Kidney (tissue), 14 donors: Measurements from ENCODE around the gene LRRC63. TPM values are rescaled to one million over a fixed set of nuclear protein-coding genes. Genes with fewer than 3 reads are reported as not detected.

ENCODE experiments used
- DNase-seq, 5 donors: peaks; one replicate each; pipeline ENCODE4 v3.0.0-alpha.2; 2013 to 2020
- FAIRE-seq: peaks from 2 replicates; lab custom pipeline; 2012; peaks lifted over from hg19 to GRCh38; lab: Jason Lieb, UNC
- H3K27ac ChIP-seq, 2 donors: one replicate each; pipeline ENCODE4 v1.7.0; 2013; ENCODE audit warnings: low read depth in 2 of 2, low read length in 2 of 2, inconsistent platforms in 1 of 2
- H3K27me3 ChIP-seq: one replicate; pipeline ENCODE4 v1.7.1; 2013; ENCODE audit warnings: low read length, inconsistent platforms; ENCODE audit not compliant: control insufficient read depth, insufficient read depth
- H3K36me3 ChIP-seq, 3 donors: one replicate each; pipeline versions ENCODE4 v1.7.0 to v1.7.1; 2013; ENCODE audit warnings: low read length in 3 of 3, control low read depth in 1 of 3, inconsistent platforms in 1 of 3; ENCODE audit not compliant: insufficient read depth in 3 of 3, control insufficient read depth in 2 of 3
- H3K4me1 ChIP-seq, 3 donors: one replicate each; pipeline versions ENCODE4 v1.7.0 to v1.7.1; 2013; ENCODE audit warnings: low read length in 3 of 3, inconsistent platforms in 1 of 3, low read depth in 1 of 3; ENCODE audit not compliant: control insufficient read depth in 2 of 3, insufficient read depth in 2 of 3
- H3K4me3 ChIP-seq, 3 donors: one replicate each; pipeline versions ENCODE4 v1.7.0 to v1.8.1; 2013; ENCODE audit warnings: low read length in 3 of 3, control low read depth in 1 of 3, inconsistent platforms in 1 of 3
- H3K9ac ChIP-seq, 3 donors: one replicate each; pipeline versions ENCODE4 v1.7.0 to v1.7.1; 2013; ENCODE audit warnings: low read length in 3 of 3, control low read depth in 1 of 3, inconsistent platforms in 1 of 3
- H3K9me3 ChIP-seq, 3 donors: one replicate each; pipeline versions ENCODE4 v1.7.0 to v1.7.1; 2013; ENCODE audit warnings: low read length in 3 of 3, control low read depth in 1 of 3, inconsistent platforms in 1 of 3; ENCODE audit not compliant: control insufficient read depth in 2 of 3, insufficient read depth in 1 of 3
- intact Hi-C: fragments of 100-400 bp; cut with DNase I; formaldehyde crosslinking; loops from one replicate; pipeline ENCODE4 v1.11.1; 2022
- polyA plus RNA-seq: library from polyadenylated mRNA; stranded (reverse); fragments of 350-450 nt; fragmentation: Illumina TruSeq; extraction: RNeasy Lipid Tissue Mini Kit (QIAGEN cat#74804); gene quantifications from one replicate; pipeline ENCODE4 v1.2.3, GENCODE V29; 2014; ENCODE audit warnings: low read depth, low replicate concordance; ENCODE audit not compliant: insufficient read depth
- total RNA-seq: library from RNA; stranded (reverse); fragmentation: NEBNext Ultra II Directional; extraction: Animal tissue kit (Norgen Biotek cat#: 25700); gene quantifications from one replicate; pipeline ENCODE4 v1.2.1, GENCODE V29; 2021
- TF ChIP-seq, protein P1 (sequence below): IDR thresholded peaks from 3 replicates; pipeline ENCODE4 v1.5.1; 2012; ENCODE audit warnings: mild to moderate bottlenecking, moderate library complexity, borderline replicate concordance; ENCODE audit not compliant: insufficient read depth; ENCODE audit errors: extremely low read depth
- donor health status: control.
- donor health status: control.
- donor health status: control.
- donor health status: control.
- donor health status: control.
- donor health status: DM: yes; HTN: yes; CAD: no.
- donor health status: Normal renal cell carcinoma (clear cell type).

LRRC63 gene
- total and polyA plus RNA-seq, 2 donors from 2014 or later = 0.17 to 0.31 TPM

DNA sequence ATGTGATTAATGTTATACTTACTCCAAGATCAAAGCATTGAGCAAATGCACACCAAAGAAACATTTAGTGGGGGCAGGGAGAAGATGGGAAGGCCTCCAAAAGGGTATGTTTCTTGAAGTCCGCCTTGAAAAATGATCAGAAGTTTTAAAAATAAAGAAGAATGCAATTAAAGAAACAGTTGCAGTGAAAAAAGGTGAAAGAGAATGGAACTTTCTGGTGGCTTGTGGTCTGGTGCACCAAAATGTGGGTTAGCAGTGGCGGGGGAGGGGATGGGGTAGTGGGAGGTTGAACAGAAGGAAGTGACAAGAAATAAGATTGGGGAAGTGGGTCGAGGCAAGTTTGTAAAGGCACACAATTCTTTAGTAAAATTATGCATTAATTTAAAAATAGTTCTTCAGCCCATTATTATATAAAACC is 32.2 kb upstream of the LRRC63 start:
- intact Hi-C loops = no loop called here
- Histone ChIP-seq H3K9ac (no peak overlapping the region), H3K27me3 (no peaks in the 10 kb centered on the region), H3K4me3 (no peak overlapping the region), H3K4me1 (no peaks in the 10 kb centered on the region), H3K36me3 (no peaks in the 10 kb centered on the region), H3K9me3 (no peaks in the 10 kb centered on the region), H3K27ac (no peak overlapping the region)
- FAIRE-seq = no peak
- TF ChIP-seq, protein P1, sequence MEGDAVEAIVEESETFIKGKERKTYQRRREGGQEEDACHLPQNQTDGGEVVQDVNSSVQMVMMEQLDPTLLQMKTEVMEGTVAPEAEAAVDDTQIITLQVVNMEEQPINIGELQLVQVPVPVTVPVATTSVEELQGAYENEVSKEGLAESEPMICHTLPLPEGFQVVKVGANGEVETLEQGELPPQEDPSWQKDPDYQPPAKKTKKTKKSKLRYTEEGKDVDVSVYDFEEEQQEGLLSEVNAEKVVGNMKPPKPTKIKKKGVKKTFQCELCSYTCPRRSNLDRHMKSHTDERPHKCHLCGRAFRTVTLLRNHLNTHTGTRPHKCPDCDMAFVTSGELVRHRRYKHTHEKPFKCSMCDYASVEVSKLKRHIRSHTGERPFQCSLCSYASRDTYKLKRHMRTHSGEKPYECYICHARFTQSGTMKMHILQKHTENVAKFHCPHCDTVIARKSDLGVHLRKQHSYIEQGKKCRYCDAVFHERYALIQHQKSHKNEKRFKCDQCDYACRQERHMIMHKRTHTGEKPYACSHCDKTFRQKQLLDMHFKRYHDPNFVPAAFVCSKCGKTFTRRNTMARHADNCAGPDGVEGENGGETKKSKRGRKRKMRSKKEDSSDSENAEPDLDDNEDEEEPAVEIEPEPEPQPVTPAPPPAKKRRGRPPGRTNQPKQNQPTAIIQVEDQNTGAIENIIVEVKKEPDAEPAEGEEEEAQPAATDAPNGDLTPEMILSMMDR = no peak
- no peak for DNase-seq

DNA sequence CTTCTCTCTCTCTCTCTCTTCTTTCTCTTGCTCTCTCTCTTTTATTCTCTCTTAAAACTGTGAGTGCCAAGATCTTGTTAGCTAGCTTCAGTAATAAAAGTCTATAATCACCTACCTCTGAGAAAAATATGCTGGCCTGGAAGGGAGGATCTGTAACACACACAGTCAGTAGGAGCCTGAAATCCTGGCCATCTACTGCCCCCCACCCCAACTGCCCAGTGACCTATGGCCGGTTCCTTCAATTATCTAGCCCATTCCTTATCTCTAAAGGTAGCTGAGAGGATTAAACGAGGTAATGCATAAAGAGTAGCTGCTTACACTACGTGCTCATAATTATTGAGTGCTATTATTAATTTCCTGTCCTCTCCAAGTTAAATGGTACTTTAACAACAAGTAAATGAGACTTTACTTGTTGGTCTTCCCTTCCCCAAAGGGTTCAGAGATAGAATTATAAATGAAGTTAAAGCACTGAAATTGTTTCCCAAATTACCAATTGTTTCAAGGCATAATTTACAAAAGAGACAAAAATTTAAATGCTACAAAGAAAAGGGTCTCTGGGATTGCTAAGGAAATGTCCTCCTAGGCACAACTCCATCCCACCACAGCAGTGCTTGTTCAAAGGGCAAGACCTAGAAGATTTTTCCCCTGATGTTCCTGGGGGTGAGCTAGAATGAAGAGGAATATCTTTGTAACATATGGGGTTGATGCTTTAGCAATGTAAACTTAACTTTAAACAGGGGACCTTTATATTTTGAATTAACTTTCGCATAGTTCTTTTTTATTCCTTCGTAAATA is 31.6 kb upstream of the LRRC63 start:
- Histone ChIP-seq H3K9me3 (no peaks in the 10 kb centered on the region), H3K4me1 (no peaks in the 10 kb centered on the region), H3K27me3 (no peaks in the 10 kb centered on the region), H3K9ac (no peak overlapping the region), H3K36me3 (no peaks in the 10 kb centered on the region), H3K27ac (no peak overlapping the region), H3K4me3 (peak overlapping the region in 1 of 3 donors; percentile 17)
- intact Hi-C loops = no loop called here
- FAIRE-seq (no peak), DNase-seq (no peak)
- TF ChIP-seq, protein P1 = no peak

DNA sequence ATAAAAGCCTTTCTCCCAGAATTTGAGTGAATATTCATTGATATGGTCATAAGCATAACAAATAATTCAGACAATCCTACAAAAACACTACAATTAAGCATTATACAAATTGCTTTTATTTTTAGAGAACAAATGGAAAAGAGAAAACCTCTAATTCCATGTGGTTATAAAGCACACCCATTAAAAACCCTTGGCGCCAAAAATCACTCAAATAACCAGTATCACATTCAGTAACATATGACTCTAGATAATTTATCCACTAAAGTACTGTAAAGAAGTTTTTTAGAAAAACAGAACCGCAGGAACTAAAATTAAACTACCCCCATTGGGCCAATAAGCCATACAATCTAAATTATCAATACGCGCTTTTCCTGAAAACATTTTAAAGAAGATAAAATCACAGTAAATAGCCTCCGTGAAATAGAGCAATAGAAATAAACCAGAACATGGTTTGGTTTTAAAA is 30.3 kb upstream of the LRRC63 start:
- intact Hi-C loops = no loop called here
- FAIRE-seq (no peak), DNase-seq (no peak)
- peak overlapping the region in 1 of 3 donors; percentile 51 for H3K4me3 ChIP-seq
- H3K27ac ChIP-seq = no peak overlapping the region
- H3K27me3 ChIP-seq = no peaks in the 10 kb centered on the region
- no peaks in the 10 kb centered on the region for H3K4me1 ChIP-seq
- H3K9me3 ChIP-seq = no peaks in the 10 kb centered on the region
- H3K9ac ChIP-seq = no peak overlapping the region
- H3K36me3 ChIP-seq = no peaks in the 10 kb centered on the region
- TF ChIP-seq, protein P1 = no peak
